Glomerular visceral epithelial cell (primary cell): ENCODE measurements around the gene RDH5.

ENCODE experiments used
- DNase-seq: peaks from one replicate; pipeline ENCODE4 v3.0.0-alpha.2; 2016; ENCODE audit errors: extremely low spot score

RDH5 gene

GRCh38 chr12:55728186-55728938 lies 8.2 kb downstream of the RDH5 start:
- DNase-seq = peak; percentile 74

DNA sequence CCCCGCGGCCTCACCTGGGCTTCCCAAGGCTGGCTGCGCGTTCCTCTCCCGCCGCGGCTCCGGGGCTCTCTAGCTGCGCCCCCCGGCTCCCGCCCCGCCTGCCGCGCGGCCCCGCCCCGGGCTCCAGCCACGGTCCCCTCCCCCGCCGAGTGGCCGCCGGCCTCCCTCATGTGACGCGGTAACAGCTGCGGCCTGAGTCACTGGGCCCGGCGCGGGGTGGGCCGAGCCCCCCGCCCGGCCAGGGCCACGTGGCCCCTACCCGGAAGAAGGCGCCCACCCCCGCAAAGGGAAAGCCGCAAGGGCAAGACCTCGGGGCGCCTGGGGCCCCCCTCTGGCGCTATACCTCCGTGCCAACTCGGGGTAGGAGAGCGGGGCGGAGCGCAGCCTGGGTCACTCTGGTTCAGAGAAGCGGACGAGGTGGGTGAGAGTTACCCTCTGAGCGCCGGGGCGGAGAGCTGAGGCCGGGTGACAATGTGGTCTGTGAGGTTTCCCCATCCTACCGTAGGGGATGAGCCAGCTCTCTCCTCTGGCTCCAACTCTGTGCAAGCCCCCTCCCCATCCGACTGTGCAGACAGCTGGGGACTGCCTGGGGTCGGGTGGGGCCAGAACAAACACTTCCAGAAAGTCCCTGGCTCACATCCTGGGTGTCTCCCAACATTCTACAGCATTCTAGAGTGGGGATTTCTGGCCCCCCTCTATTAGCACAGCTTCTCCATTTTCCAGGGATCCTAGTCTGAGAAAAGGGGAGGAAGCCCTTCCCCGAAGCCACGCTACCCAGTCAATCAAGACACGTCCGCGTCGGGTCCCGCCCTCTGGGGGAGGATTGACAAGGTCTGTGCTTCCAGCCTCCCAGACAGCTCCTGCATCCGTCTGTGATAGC lies 9.0 kb downstream of the RDH5 start, which contains the start of gene CD63:
CD63 (minus strand) TSS at position 71 of the 880 bp plus-strand sequence. CDS start 668 bp downstream, outside the sequence.
- peak; percentile 89 for DNase-seq

GRCh38 chr12:55729819-55730818 lies 9.9 kb downstream of the RDH5 start:
- peak; percentile 69 for DNase-seq

- no peak for DNase-seq
These were observed 12.1 kb downstream of the RDH5 start for GRCh38 chr12:55732288-55732687.

DNA sequence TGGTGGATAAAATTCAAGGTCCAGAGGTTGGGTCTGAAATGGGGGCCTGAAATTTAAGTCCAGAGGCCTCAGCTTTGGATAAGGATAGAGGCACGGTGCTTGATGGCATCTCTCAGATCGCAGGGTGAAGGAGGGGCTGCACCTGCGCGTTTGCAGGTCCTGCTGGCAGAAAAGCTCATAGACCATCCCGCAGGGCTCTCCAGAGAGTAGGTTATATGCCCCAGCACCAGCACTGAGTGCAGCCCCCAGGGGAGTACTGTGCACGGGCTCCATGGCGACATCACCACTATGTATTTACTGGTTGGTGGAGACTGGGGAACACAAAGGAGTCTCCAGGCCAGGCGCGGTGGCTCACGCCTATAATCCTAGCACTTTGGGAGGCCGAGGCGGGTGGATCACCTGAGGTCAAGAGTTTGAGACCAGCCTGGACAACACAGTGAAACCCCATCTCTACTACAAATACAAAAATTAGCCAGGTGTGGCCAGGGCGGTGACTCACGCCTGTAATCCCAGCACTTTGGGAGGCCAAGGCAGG lies 12.9 kb downstream of the RDH5 start:
- DNase-seq = no peak

GRCh38 chr12:55733858-55734257 lies 13.7 kb downstream of the RDH5 start:
- DNase-seq = no peak

GRCh38 chr12:55734595-55734994 lies 14.4 kb downstream of the RDH5 start:
- DNase-seq = no peak

DNA sequence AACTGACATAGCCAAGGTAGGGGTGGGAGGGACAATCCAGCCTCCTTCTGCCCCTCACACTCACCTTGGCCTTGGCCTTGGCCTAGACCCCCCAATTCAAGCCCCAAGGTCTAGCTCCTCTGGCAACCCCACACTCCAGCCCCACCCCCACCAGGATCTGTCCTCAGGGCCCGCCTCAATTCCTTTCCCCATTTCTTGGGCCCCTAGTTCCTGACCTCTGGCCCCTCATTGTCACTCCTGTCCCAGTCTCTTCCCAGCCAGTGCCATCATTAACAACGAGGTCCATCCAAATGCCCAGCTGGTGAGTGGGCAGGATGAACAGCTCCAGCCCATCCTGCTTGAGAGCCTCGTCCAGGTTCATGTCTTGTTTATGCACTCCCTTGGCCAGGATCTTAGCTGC lies 15.9 kb downstream of the RDH5 start:
- no peak for DNase-seq

GRCh38 chr12:55736780-55737580 lies 16.8 kb downstream of the RDH5 start:
- peak; percentile 59 for DNase-seq

- DNase-seq = no peak
These were observed 17.5 kb downstream of the RDH5 start for GRCh38 chr12:55737581-55738122.

GRCh38 chr12:55738123-55739024 lies 18.2 kb downstream of the RDH5 start:
- DNase-seq = peak; percentile 83

DNA sequence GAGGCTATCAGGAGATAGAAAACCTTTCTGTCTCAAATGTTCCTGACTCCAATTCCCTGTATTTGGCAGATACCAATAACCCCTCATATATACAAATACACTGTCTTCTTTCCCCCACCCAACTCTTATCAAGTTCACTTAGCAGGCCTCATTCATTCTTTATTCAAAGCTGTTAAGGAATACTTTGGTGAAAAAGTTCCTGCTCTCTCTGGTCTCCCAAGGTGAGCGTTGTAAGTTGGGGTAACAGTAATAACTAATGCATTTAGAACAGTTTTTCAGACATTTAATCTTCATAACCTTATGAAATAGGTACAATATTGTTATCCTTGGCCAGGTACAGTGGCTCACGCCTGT lies 18.8 kb downstream of the RDH5 start:
- DNase-seq = no peak

DNA sequence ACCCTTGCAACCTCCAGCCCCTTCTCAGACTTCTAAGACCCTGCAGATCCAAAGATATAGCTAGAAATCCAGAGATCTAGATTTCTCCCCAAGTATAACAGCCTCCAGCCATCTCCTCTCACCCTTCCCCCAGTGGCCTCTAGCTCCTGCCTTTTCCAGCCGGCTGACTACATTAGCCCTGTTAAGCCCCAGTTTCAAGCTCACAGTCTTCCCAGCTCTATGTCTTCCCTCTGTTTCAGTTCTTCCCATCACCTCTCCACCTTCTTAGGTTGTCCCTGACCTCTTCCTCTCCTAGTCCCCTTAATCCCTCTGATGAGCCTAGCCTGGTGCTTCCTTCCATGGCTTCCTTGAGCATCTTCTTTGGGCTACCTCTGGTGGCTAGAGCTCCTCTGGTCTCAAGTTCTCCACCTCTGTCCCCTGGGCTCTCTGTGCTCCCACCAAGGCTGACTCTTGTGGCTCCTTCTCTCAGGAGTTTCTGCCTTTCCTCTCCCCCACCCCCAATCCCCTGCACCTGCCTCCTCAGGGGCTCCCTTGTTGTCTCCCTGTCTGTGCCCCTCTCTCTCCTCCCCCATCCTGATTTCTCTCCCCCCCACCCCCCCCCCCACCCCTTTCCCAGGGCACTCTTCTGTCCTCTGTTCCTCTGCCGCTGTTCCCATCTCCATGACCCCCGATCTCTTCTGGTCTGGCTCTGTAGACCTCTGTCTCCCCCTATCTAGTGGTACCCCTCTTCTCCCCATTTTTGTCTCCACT lies 21.9 kb downstream of the RDH5 start:
- no peak for DNase-seq

- peak; percentile 82 for DNase-seq
These were observed 22.7 kb downstream of the RDH5 start, which contains the start of gene GDF11 for GRCh38 chr12:55742719-55743405. Gene GDF11, plus strand, starts transcription at chr12:55743122. Its CDS starts 195 bp downstream, at chr12:55743317.

DNA sequence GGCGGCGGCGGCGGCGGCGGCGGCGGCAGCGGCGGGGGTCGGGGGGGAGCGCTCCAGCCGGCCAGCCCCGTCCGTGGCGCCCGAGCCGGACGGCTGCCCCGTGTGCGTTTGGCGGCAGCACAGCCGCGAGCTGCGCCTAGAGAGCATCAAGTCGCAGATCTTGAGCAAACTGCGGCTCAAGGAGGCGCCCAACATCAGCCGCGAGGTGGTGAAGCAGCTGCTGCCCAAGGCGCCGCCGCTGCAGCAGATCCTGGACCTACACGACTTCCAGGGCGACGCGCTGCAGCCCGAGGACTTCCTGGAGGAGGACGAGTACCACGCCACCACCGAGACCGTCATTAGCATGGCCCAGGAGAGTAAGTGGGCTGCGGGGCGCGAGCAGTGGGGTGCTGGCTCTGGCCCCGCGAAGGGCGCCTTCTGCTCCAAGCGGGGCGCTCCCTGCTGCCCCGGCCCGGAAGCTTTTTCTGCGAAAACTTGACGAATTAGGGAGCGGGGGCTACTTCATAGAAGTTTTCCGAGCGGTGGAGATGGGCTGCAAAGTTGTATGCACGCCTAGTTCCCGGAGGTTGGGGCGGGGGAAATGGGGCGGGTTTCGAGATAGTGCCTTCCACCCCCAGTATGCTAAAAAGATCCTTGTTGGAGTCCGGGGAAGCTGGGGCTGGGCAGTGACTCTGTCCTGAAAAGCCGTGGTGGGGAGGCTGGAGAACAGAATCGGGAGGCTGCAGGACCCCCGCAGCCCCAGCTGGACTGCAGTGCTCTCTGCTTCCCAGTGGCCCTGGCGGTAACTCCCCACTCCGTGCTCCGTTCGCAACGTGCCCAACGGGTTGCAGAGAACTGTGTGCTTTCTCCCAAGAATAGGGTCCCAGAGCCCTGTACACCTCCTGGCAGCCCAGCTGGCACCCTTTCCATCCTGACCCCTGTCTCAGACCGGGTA lies 23.5 kb downstream of the RDH5 start:
- DNase-seq = peak; percentile 63

- no peak for DNase-seq
These were observed 24.3 kb downstream of the RDH5 start for GRCh38 chr12:55744340-55745030.
